GM10248 (cell line): ENCODE measurements around the gene NAXD.
A peak's percentile ranks its signal among the peaks of the same experiment; 100 is the strongest.

Experiments used
- CTCF ChIA-PET: fragments of 300-600 bp; sonication (Branson Sonifier 250); formaldehyde crosslinking; extraction: SDS; loops from one replicate; lab custom pipeline; 2021; ENCODE audit warnings: antibody characterized with exemption; lab: Yijun Ruan, JAX
- POLR2A ChIA-PET: fragments of 350-650 bp; sonication (Branson Sonifier 250); formaldehyde crosslinking; extraction: SDS; loops from one replicate; lab custom pipeline; 2020; ENCODE audit warnings: antibody characterized with exemption; lab: Yijun Ruan, JAX
- DNase-seq: peaks from one replicate; pipeline ENCODE4 v3.0.0; 2012; ENCODE audit errors: extremely low spot score
- TF ChIP-seq, protein P1 (sequence below): IDR thresholded peaks from 2 replicates; pipeline ENCODE4 v1.5.1; 2012; ENCODE audit warnings: mild to moderate bottlenecking, low read depth; ENCODE audit errors: extremely low read depth, missing control alignments, control extremely low read depth

The NAXD gene

DNA sequence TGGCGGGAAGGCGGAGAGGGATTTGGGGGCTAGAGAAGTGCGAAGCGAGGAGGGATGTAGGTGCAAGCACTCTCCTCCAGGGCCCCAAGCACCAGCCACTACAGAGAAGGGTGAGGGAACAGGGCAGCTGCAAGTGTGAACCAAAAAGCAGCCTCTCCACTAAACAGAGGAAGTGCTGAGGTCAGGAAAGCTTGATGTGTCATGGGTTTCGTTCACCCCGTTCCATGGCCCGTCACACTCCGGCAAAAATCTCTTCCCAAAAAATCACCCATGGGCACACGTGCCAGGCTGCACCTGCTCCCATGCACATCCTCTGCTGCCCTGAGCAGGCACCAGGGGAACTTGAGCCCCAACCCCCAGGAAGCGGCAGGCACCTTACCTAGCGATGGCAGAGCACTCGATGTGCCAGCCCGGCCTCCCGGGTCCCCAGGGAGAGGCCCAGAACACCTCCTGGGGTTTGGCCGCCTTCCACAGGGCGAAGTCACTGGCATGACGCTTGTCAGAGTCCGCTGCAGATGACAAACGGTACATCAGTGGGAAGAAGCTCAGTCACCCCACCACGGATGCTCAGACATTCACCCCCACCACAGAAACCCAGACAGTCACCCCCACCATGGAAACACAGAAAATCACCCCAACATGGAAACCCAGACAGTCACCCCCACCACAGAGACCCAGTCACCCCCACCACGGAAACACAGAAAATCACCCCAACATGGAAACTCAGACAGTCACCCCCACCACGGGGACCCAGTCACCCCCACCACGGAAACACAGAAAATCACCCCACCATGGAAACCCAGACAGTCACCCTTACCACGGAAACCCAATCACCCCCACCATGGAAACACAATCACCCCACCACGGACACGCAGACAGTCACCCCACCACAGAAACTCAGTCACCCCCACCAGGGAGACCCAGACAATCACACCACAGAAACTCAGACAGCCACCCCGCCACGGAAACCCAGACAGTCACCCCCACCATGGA is 61.5 kb downstream of the NAXD start:
- CTCF ChIA-PET = interaction anchor here (1.0 to 1.5 kb wide), 5 partner anchors 9 to 67 kb away, joined by 3 to 4 read pairs (median 3); no protein-coding TSS in a partner anchor
- peak; percentile 74 for DNase-seq
- TF ChIP-seq, protein P1, sequence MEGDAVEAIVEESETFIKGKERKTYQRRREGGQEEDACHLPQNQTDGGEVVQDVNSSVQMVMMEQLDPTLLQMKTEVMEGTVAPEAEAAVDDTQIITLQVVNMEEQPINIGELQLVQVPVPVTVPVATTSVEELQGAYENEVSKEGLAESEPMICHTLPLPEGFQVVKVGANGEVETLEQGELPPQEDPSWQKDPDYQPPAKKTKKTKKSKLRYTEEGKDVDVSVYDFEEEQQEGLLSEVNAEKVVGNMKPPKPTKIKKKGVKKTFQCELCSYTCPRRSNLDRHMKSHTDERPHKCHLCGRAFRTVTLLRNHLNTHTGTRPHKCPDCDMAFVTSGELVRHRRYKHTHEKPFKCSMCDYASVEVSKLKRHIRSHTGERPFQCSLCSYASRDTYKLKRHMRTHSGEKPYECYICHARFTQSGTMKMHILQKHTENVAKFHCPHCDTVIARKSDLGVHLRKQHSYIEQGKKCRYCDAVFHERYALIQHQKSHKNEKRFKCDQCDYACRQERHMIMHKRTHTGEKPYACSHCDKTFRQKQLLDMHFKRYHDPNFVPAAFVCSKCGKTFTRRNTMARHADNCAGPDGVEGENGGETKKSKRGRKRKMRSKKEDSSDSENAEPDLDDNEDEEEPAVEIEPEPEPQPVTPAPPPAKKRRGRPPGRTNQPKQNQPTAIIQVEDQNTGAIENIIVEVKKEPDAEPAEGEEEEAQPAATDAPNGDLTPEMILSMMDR = no peak
- POLR2A ChIA-PET = interaction anchor here (1.0 to 2.1 kb wide), 3 partner anchors 10 to 38 kb away, joined by 3 to 13 read pairs (median 3); no protein-coding TSS in a partner anchor

DNA sequence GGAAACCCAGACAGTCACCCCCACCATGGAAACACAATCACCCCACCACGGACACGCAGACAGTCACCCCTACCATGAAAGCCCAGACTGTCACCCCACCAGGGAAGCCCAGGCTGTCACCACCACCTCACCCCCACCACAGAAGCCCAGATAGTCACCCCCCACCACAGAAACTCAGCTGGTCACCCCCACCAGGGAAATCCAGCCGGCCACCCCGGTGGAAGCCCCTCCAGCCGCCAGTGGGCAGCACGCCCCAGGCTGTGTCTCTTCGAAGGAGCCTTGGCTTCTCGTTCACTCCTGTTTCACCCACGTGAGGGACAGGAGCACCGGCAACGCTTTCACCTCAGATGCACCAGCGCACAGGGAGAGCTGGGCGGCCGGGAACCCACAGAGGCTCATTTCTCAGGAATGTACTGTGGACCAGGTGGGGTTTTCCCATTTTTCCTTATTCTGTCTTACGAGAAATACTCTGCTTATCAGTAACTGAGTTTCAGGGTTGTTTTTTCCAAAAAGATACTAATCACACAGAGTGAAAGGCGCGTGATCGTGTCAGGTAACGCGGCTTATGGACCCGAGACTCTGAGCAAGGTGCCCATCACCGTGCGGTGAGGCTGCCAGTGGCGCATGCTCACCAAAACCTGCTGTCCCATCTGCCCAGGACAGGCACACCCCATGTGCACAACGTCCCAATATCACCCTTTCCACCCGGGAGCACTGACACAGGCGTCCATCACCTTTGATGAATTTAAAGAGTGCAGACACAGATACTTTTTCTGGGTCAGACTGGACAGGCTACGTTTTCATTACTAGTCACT is 62.6 kb downstream of the NAXD start:
- TF ChIP-seq, protein P1 = no peak
- ChIA-PET POLR2A (interaction anchor here (2.1 kb wide), 1 partner anchor 37 kb away, joined by 13 read pairs; no protein-coding TSS in a partner anchor), CTCF (interaction anchor here (1.5 kb wide), 1 partner anchor 33 kb away, joined by 4 read pairs; no protein-coding TSS in a partner anchor)
- DNase-seq = peak; percentile 26

DNA sequence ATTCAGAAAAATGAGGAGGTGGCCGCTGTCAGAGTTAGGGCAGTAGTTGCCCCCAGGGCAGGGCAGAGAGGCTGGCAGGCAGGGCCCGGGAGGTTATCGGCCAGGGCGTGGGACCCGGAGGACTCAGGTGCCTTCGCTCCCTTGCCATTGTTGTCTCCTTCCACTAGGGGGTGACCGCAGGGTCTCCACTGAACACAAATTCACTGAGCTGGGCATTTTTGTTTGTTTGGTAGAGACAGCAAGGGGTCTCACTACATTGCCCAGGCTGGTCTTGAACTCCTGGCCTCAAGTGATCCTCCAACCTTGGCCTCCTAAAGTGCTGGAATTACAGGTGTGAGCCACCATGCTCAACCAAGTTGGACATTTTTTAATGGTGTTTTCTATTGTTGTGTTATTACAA is 65.5 kb downstream of the NAXD start:
- peak; percentile 33 for DNase-seq
- TF ChIP-seq, protein P1 = peak; percentile 43
- CTCF ChIA-PET = interaction anchor here (1.3 to 3.6 kb wide), 4 partner anchors 11 to 36 kb away, joined by 3 to 10 read pairs (median 4); no protein-coding TSS in a partner anchor
- POLR2A ChIA-PET = no interaction called here

- TF ChIP-seq, protein P1 = no peak
- CTCF ChIA-PET = interaction anchor here (0.9 to 3.6 kb wide), 5 partner anchors 12 to 186 kb away, joined by 3 to 10 read pairs (median 3); no protein-coding TSS in a partner anchor
Measured at GRCh38 chr13:110681868-110682550, 66.7 kb downstream of the NAXD start.

GRCh38 chr13:110682746-110683145 is 67.4 kb downstream of the NAXD start:
- CTCF ChIA-PET = interaction anchor here (0.9 to 3.6 kb wide), 3 partner anchors 13 to 187 kb away, joined by 3 to 10 read pairs (median 5); no protein-coding TSS in a partner anchor
- TF ChIP-seq, protein P1 = no peak
- no peak for DNase-seq
- POLR2A ChIA-PET = interaction anchor here (0.9 to 1.0 kb wide), 2 partner anchors 30 to 32 kb away, joined by 5 to 7 read pairs; no protein-coding TSS in a partner anchor

More at GRCh38 chr13:110681868-110682550, 66.7 kb downstream of the NAXD start:
- POLR2A ChIA-PET = interaction anchor here (1.0 kb wide), 1 partner anchor 33 kb away, joined by 7 read pairs; no protein-coding TSS in a partner anchor
- no peak for DNase-seq
